H1 (cell line): ENCODE results near the gene OR2V1. TPM values are rescaled to one million over a fixed set of nuclear protein-coding genes. Genes with fewer than 3 reads are reported as not detected.

ENCODE experiments used
- CTCF ChIA-PET: fragments of 300-600 bp; sonication (Branson Sonifier 250); formaldehyde crosslinking; loops from one replicate; lab custom pipeline; 2021; ENCODE audit not compliant: partially characterized antibody; lab: Charles Lee
- POLR2A ChIA-PET: fragments of 300-600 bp; sonication (Branson Sonifier 250); formaldehyde crosslinking; loops from one replicate; lab custom pipeline; 2021; ENCODE audit warnings: inconsistent platforms; ENCODE audit not compliant: partially characterized antibody; lab: Charles Lee
- DNase-seq, 2 experiments: peaks; one replicate each; pipeline versions ENCODE4 v3.0.0 to v3.0.0-alpha.2; 2010 to 2022; ENCODE audit warnings: low spot score in 2 of 2, low read depth in 1 of 2, mixed read lengths in 1 of 2
- FAIRE-seq: peaks from 2 replicates; lab custom pipeline; 2011; peaks lifted over from hg19 to GRCh38; lab: Jason Lieb, UNC
- H2AFZ ChIP-seq: 2 replicates; pipeline ENCODE4 v1.8.1; 2012; ENCODE audit warnings: low read length, inconsistent platforms
- H2AK5ac ChIP-seq: 2 replicates; pipeline ENCODE4 v1.6.1; 2013; ENCODE audit warnings: low read depth, low read length
- H2BK120ac ChIP-seq: replicated peaks from 2 replicates; pipeline ENCODE3; 2013; ENCODE audit warnings: low read depth, low read length, inconsistent platforms
- H2BK12ac ChIP-seq: 2 replicates; pipeline ENCODE4 v1.6.1; 2013; ENCODE audit warnings: low read depth, low read length
- H2BK15ac ChIP-seq: 2 replicates; pipeline ENCODE4 v1.6.1; 2013; ENCODE audit warnings: low read length
- H2BK20ac ChIP-seq: 2 replicates; pipeline ENCODE4 v1.6.1; 2013; ENCODE audit warnings: low read length
- H2BK5ac ChIP-seq: 2 replicates; pipeline ENCODE4 v1.6.1; 2013; ENCODE audit warnings: low read depth, low read length
- H3K14ac ChIP-seq: 2 replicates; pipeline ENCODE4 v1.6.1; 2013; ENCODE audit warnings: inconsistent platforms; ENCODE audit not compliant: insufficient read length
- H3K18ac ChIP-seq: 2 replicates; pipeline ENCODE4 v1.6.1; 2013; ENCODE audit warnings: low read length; ENCODE audit errors: extremely low read depth
- H3K23ac ChIP-seq: 2 replicates; pipeline ENCODE4 v1.6.1; 2013; ENCODE audit warnings: inconsistent platforms; ENCODE audit not compliant: insufficient read length
- H3K23me2 ChIP-seq: 2 replicates; pipeline ENCODE4 v1.6.1; 2013; ENCODE audit warnings: low read depth, low read length
- H3K27ac ChIP-seq: 2 replicates; pipeline ENCODE4 v1.6.1; 2011; ENCODE audit warnings: low read depth, low read length, inconsistent platforms
- H3K27me3 ChIP-seq, 4 experiments: replicated peaks in 1 of 4; 1 replicate in 1 of 4; 2 replicates in 3 of 4; pipeline versions ENCODE4 v1.6.1 to v1.8.1; 2011 to 2013; ENCODE audit warnings: low read length in 3 of 4, mild to moderate bottlenecking in 3 of 4, inconsistent platforms in 2 of 4, mixed read lengths in 2 of 4, moderate library complexity in 1 of 4; ENCODE audit not compliant: control insufficient read depth in 3 of 4, insufficient read depth in 3 of 4; ENCODE audit errors: extremely low read depth in 1 of 4
- H3K36me3 ChIP-seq, 4 experiments: 2 replicates each; pipeline versions ENCODE4 v1.6.1 to v1.8.1; 2011 to 2013; ENCODE audit warnings: mild to moderate bottlenecking in 4 of 4, low read length in 3 of 4, moderate library complexity in 2 of 4, control low read depth in 1 of 4, inconsistent platforms in 1 of 4; ENCODE audit not compliant: insufficient read depth in 4 of 4, control insufficient read depth in 2 of 4
- H3K4ac ChIP-seq: replicated peaks from 2 replicates; pipeline ENCODE3; 2013; ENCODE audit warnings: low read length, low read depth, mixed read lengths, inconsistent platforms; ENCODE audit not compliant: insufficient read length
- H3K4me1 ChIP-seq, 4 experiments: replicated peaks in 1 of 4; 1 replicate in 1 of 4; 2 replicates in 3 of 4; pipeline versions ENCODE4 v1.6.1 to v1.8.1; 2011 to 2013; ENCODE audit warnings: low read length in 3 of 4, inconsistent platforms in 2 of 4, mixed read lengths in 1 of 4; ENCODE audit not compliant: insufficient read depth in 4 of 4, control insufficient read depth in 3 of 4
- H3K4me2 ChIP-seq, 2 experiments: 2 replicates each; pipeline versions ENCODE4 v1.6.1 to v1.8.1; 2011 to 2013; ENCODE audit warnings: low read depth in 2 of 2, low read length in 2 of 2, control low read depth in 1 of 2, inconsistent platforms in 1 of 2, mild to moderate bottlenecking in 1 of 2; ENCODE audit not compliant: insufficient read depth in 1 of 2
- H3K4me3 ChIP-seq, 4 experiments: fragments of 200-600, 300-600 bp in 1 of 4; sonication (generic), shearing (Covaris generic), sonication (Bioruptor Twin) in 1 of 4; 2 replicates each; pipeline versions ENCODE4 v1.5.1 to v1.8.1; 2011 to 2016; ENCODE audit warnings: low read length in 4 of 4, low read depth in 3 of 4, control low read depth in 2 of 4, inconsistent platforms in 2 of 4, mild to moderate bottlenecking in 2 of 4, mixed read lengths in 1 of 4, moderate library complexity in 1 of 4; ENCODE audit not compliant: insufficient read depth in 2 of 4; ENCODE audit errors: extremely low read depth in 1 of 4
- H3K56ac ChIP-seq: replicated peaks from 2 replicates; pipeline ENCODE3; 2013; ENCODE audit warnings: low read depth, mild to moderate bottlenecking, mixed read lengths, low read length, inconsistent platforms; ENCODE audit not compliant: insufficient read length
- H3K79me1 ChIP-seq: 2 replicates; pipeline ENCODE4 v1.6.1; 2013; ENCODE audit warnings: low read depth, low read length, control low read depth
- H3K79me2 ChIP-seq, 2 experiments: 2 replicates each; pipeline versions ENCODE4 v1.6.1 to v1.8.1; 2012 to 2013; ENCODE audit warnings: low read length in 2 of 2, mild to moderate bottlenecking in 2 of 2, inconsistent platforms in 1 of 2; ENCODE audit not compliant: insufficient read depth in 2 of 2, control insufficient read depth in 1 of 2
- H3K9ac ChIP-seq, 4 experiments: replicated peaks in 1 of 4; 1 replicate in 1 of 4; 2 replicates in 3 of 4; pipeline versions ENCODE4 v1.6.1 to v1.8.1; 2011 to 2013; ENCODE audit warnings: low read depth in 3 of 4, low read length in 3 of 4, control low read depth in 2 of 4, mild to moderate bottlenecking in 2 of 4, moderate library complexity in 2 of 4, inconsistent platforms in 1 of 4; ENCODE audit errors: extremely low read depth in 1 of 4
- H3K9me3 ChIP-seq, 2 experiments: 2 replicates each; pipeline versions ENCODE4 v1.6.1 to v1.8.1; 2012 to 2013; ENCODE audit warnings: mild to moderate bottlenecking in 2 of 2, moderate library complexity in 2 of 2, control low read depth in 1 of 2, inconsistent platforms in 1 of 2, low read depth in 1 of 2, low read length in 1 of 2, mixed read lengths in 1 of 2; ENCODE audit not compliant: insufficient read depth in 2 of 2
- H4K20me1 ChIP-seq, 2 experiments: replicated peaks in 1 of 2; 2 replicates each; pipeline versions ENCODE3 to v1.8.1; 2011 to 2013; ENCODE audit warnings: inconsistent platforms in 2 of 2, low read length in 2 of 2, mild to moderate bottlenecking in 1 of 2; ENCODE audit not compliant: insufficient read depth in 2 of 2, control insufficient read depth in 1 of 2
- H4K5ac ChIP-seq: 2 replicates; pipeline ENCODE4 v1.6.1; 2013; ENCODE audit warnings: low read length, low read depth, mixed read lengths, inconsistent platforms; ENCODE audit not compliant: insufficient read length
- H4K8ac ChIP-seq: 2 replicates; pipeline ENCODE4 v1.8.0; 2013; ENCODE audit warnings: mild to moderate bottlenecking, moderate library complexity, low read length, inconsistent platforms; ENCODE audit not compliant: insufficient read depth; ENCODE audit errors: extremely low read depth
- H4K91ac ChIP-seq: replicated peaks from 2 replicates; pipeline ENCODE3; 2013; ENCODE audit warnings: low read length, mixed read lengths, inconsistent platforms; ENCODE audit not compliant: insufficient read length
- BACH1 ChIP-seq: IDR thresholded peaks from 2 replicates; pipeline ENCODE4 v1.6.1; 2012; ENCODE audit warnings: low read length, improper control_type of control experiment
- CBX5 ChIP-seq: fragments of 300-800, 300-1000 bp; sonication (generic); IDR thresholded peaks from 2 replicates; pipeline ENCODE4 v1.7.1; 2016; ENCODE audit warnings: antibody characterized with exemption, low read length, low read depth
- CBX8 ChIP-seq: fragments of 300-800, 300-1000 bp; sonication (generic); IDR thresholded peaks from 2 replicates; pipeline ENCODE4 v1.7.1; 2016; ENCODE audit warnings: low read depth, low read length, borderline replicate concordance
- EZH2 ChIP-seq: fragments of 200-600 bp; sonication (generic); IDR thresholded peaks from 2 replicates; pipeline ENCODE4 v1.7.1; 2012; ENCODE audit warnings: low read depth, mild to moderate bottlenecking, moderate library complexity, low read length, inconsistent platforms; ENCODE audit not compliant: severe bottlenecking
- KDM5A ChIP-seq: fragments of 200-600 bp; IDR thresholded peaks from 2 replicates; pipeline ENCODE4 v1.7.1; 2012; ENCODE audit warnings: mild to moderate bottlenecking, low read length, inconsistent platforms, mixed read lengths
- NANOG ChIP-seq: IDR thresholded peaks from 2 replicates; pipeline ENCODE4 v1.6.1; 2011; ENCODE audit warnings: low read length, low read depth, mild to moderate bottlenecking, inconsistent platforms; ENCODE audit not compliant: insufficient read depth, poor library complexity, severe bottlenecking
- POLR2AphosphoS5 ChIP-seq: IDR thresholded peaks from 2 replicates; pipeline ENCODE4 v1.6.1; 2011; ENCODE audit warnings: low read depth, low read length
- RBBP5 ChIP-seq: IDR thresholded peaks from 2 replicates; pipeline ENCODE4 v1.7.1; 2012; ENCODE audit warnings: low read depth, mild to moderate bottlenecking, inconsistent platforms, low read length, moderate library complexity, borderline replicate concordance
- SP4 ChIP-seq: IDR thresholded peaks from 2 replicates; pipeline ENCODE4 v1.6.1; 2012; ENCODE audit warnings: low read length, inconsistent platforms
- SUZ12 ChIP-seq: fragments of 200-600 bp; sonication (generic); IDR thresholded peaks from 2 replicates; pipeline ENCODE4 v1.6.1; 2012; ENCODE audit warnings: mild to moderate bottlenecking, inconsistent platforms, low read length, moderate library complexity, mixed read lengths
- TAF7 ChIP-seq: optimal IDR thresholded peaks from 2 replicates; pipeline ENCODE3; 2011; ENCODE audit warnings: low read depth, mild to moderate bottlenecking, inconsistent platforms, low read length, moderate library complexity, borderline replicate concordance
- YY1 ChIP-seq: IDR thresholded peaks from 2 replicates; pipeline ENCODE4 v1.6.1; 2011; ENCODE audit warnings: low read depth, mild to moderate bottlenecking, low read length
- WGBS, 2 experiments: shearing (Covaris generic) in 1 of 2; methylation state at CpG; one replicate each; pipeline versions ENCODE4 v1.1.6 to v1.1.7; 2013 to 2015; ENCODE audit warnings: low lambda C conversion rate in 2 of 2, mixed read lengths in 2 of 2, inconsistent platforms in 1 of 2, low coverage in 1 of 2, missing lambda C conversion rate in 1 of 2; ENCODE audit not compliant: insufficient replicate concordance in 2 of 2, insufficient coverage in 1 of 2, insufficient read length in 1 of 2; ENCODE audit errors: extremely low coverage in 1 of 2, missing lambda C conversion rate in 1 of 2; 5-methylcytosine and 5-hydroxymethylcytosine counted together
- polyA plus RNA-seq, 7 experiments: library from polyadenylated mRNA; depleted of rRNA in 3 of 7; stranded (reverse) in 5 of 7; unstranded in 2 of 7; fragments of >200 nt in 5 of 7; fragments of 200-250 nt in 2 of 7; gene quantifications; 1 replicate in 5 of 7; 2 replicates in 1 of 7; 4 replicates in 1 of 7; pipeline versions ENCODE4 v1.2.1 to v1.2.3, GENCODE V29; 2011 to 2013; ENCODE audit warnings: missing spikeins in 2 of 7, mixed read lengths in 2 of 7
- total RNA-seq: library from RNA; stranded (reverse); fragmentation: NEBNext Ultra II Directional; extraction: Animal tissue kit (Norgen Biotek cat#: 25700); gene quantifications from 2 replicates; pipeline ENCODE4 v1.2.1, GENCODE V29; 2021
- TF ChIP-seq, protein P1 (sequence below): IDR thresholded peaks from 2 replicates; pipeline ENCODE4 v1.6.1; 2012; ENCODE audit warnings: inconsistent platforms
- TF ChIP-seq, protein P2 (sequence below): IDR thresholded peaks from 2 replicates; pipeline ENCODE4 v1.6.1; 2011; ENCODE audit warnings: low read depth, mild to moderate bottlenecking, low read length; ENCODE audit not compliant: insufficient read depth

Gene OR2V1
- total and polyA plus RNA-seq, 2 of the 8 experiments (the other 6 are each of a cell fraction or from before 2014, with no cell fraction given), result not detected

DNA sequence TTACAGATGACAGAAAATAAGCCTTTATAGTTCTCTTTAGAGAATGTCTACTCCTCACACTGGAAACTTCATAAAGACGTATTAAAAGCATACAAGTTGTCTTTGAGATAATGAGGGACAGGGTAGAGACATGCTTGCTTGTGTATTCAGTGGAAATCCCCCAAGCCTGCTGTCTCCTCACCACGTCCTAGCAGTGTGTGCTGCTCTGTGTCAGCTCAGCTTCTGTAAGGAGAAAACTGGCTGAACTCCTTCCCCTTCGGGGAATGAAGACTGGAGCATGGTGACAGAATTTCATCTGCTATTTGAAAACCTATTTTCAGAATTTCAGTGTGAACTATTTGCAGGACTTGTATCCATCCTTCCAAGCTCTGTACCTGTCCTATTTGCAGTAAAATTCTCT, 25.8 kb upstream of the OR2V1 start:
- no peaks in the 10 kb centered on the region for H3K79me1 ChIP-seq
- H2BK120ac ChIP-seq, result no peak overlapping the region
- peaks cover 0 to 6% (median 3%) of the 10 kb centered on the region in 4 experiments; a peak in 3 of 7 replicates for H3K27me3 ChIP-seq
- no peak overlapping the region for H3K4ac ChIP-seq
- H4K5ac ChIP-seq, result no peak overlapping the region
- H3K56ac ChIP-seq, result no peak overlapping the region
- H3K36me3 ChIP-seq, result no peaks in the 10 kb centered on the region; a peak in 1 of 8 replicates
- H3K4me3 ChIP-seq, result no peak overlapping the region
- H4K20me1 ChIP-seq, result no peaks in the 10 kb centered on the region
- H4K8ac ChIP-seq, result no peak overlapping the region
- no peak overlapping the region for H3K4me2 ChIP-seq
- no peak overlapping the region for H3K18ac ChIP-seq
- H3K9ac ChIP-seq, result no peak overlapping the region
- H2AK5ac ChIP-seq, result no peak overlapping the region
- no peaks in the 10 kb centered on the region for H3K9me3 ChIP-seq
- no peaks in the 10 kb centered on the region for H3K23me2 ChIP-seq
- no peak overlapping the region for H2AFZ ChIP-seq
- no peak overlapping the region for H3K14ac ChIP-seq
- H2BK20ac ChIP-seq, result no peak overlapping the region
- CTCF ChIA-PET, result interaction anchor here (0.6 to 1.3 kb wide), 4 partner anchors 14 to 296 kb away, joined by 3 to 4 read pairs (median 3); no protein-coding TSS in a partner anchor
- no peak for FAIRE-seq
- no peaks in the 10 kb centered on the region for H3K79me2 ChIP-seq
- H3K27ac ChIP-seq, result no peak overlapping the region
- H2BK5ac ChIP-seq, result no peak overlapping the region
- no peak overlapping the region for H4K91ac ChIP-seq
- peaks cover 1 to 10% (median 5%) of the 10 kb centered on the region in 4 experiments; a peak in 4 of 7 replicates for H3K4me1 ChIP-seq
- DNase-seq, result no peak
- H2BK15ac ChIP-seq, result no peak overlapping the region
- POLR2A ChIA-PET, result interaction anchor here (1.5 kb wide), 1 partner anchor 85 kb away, joined by 3 read pairs; no protein-coding TSS in a partner anchor
- no peak overlapping the region for H3K23ac ChIP-seq
- 68% methylated on average over 3 of the region's 3 CpGs; no CpG with 5 or more reads in 1 of the 2 experiments for WGBS, 2 experiments
- no peak overlapping the region for H2BK12ac ChIP-seq
- TF ChIP-seq POLR2AphosphoS5, result no peak
- TF ChIP-seq KDM5A, result no peak
- no peak for TF ChIP-seq BACH1
- no peak for TF ChIP-seq EZH2
- no peak for TF ChIP-seq NANOG
- no peak for TF ChIP-seq TAF7
- TF ChIP-seq, protein P1, sequence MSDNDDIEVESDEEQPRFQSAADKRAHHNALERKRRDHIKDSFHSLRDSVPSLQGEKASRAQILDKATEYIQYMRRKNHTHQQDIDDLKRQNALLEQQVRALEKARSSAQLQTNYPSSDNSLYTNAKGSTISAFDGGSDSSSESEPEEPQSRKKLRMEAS, result no peak
- TF ChIP-seq CBX5, result no peak
- no peak for TF ChIP-seq YY1
- no peak for TF ChIP-seq SP4
- TF ChIP-seq, protein P2, sequence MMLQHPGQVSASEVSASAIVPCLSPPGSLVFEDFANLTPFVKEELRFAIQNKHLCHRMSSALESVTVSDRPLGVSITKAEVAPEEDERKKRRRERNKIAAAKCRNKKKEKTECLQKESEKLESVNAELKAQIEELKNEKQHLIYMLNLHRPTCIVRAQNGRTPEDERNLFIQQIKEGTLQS, result no peak
- no peak for TF ChIP-seq CBX8
- no peak for TF ChIP-seq SUZ12
- no peak for TF ChIP-seq RBBP5
